Esophagus squamous epithelium (tissue), 4 donors: ENCODE data around the gene TNFRSF25.

ENCODE experiments used
- POLR2A ChIP-seq, 4 donors: fragments of 450-650 bp; IDR thresholded peaks; one replicate each; pipeline ENCODE4 v1.6.1; 2017; ENCODE audit warnings: antibody characterized with exemption in 4 of 4, mild to moderate bottlenecking in 4 of 4, moderate library complexity in 3 of 4
- TF ChIP-seq, protein P1 (sequence below), 6 experiments: fragments of 450-650 bp in 4 of 6; fragments of 200-600 bp in 2 of 6; sonication (generic) in 2 of 6; IDR thresholded peaks; one replicate each; pipeline ENCODE4 v1.5.1; 2016 to 2019; ENCODE audit warnings: antibody characterized with exemption in 6 of 6, mild to moderate bottlenecking in 4 of 6, moderate library complexity in 4 of 6

DNA sequence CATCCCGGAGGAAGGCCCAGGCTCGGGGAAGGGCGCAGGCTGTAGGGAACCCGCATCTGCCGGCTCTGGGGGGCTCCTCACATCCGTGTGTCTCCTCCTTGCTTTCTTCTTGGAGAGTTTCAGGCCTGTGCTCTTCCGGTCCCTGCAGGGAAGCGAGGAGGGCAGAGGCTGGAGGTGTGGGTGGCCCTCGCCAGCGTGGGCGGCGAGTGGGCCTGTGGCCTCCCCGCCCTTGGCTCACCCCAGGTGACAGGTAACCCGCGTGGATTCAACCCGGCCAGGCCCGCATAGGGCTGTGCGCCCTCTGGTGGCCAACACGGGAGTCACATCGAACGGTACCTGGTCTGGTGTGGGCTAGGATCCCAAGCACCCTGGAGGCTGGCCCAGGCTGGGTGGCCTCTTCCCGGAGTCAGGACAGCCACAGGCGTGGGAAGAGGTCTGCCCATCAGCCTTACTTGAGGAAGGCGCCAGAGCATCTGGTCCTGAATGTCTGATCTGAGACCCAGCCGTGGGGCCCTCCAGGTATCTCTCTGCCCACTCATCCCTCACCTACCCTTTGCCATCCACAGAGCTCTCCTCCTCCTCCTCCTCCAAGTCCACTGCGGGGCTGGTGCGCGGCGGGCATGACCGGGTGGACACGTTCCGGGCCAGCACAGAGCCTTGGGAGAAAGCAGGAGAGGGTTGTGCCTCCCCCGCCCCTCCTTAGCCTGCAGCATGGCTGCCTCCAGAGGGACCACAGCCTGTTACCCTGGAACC is 9.6 kb upstream of the TNFRSF25 start:
- no peak for TF ChIP-seq POLR2A (IDR thresholded peaks at IDR 0.05)
- TF ChIP-seq, protein P1, sequence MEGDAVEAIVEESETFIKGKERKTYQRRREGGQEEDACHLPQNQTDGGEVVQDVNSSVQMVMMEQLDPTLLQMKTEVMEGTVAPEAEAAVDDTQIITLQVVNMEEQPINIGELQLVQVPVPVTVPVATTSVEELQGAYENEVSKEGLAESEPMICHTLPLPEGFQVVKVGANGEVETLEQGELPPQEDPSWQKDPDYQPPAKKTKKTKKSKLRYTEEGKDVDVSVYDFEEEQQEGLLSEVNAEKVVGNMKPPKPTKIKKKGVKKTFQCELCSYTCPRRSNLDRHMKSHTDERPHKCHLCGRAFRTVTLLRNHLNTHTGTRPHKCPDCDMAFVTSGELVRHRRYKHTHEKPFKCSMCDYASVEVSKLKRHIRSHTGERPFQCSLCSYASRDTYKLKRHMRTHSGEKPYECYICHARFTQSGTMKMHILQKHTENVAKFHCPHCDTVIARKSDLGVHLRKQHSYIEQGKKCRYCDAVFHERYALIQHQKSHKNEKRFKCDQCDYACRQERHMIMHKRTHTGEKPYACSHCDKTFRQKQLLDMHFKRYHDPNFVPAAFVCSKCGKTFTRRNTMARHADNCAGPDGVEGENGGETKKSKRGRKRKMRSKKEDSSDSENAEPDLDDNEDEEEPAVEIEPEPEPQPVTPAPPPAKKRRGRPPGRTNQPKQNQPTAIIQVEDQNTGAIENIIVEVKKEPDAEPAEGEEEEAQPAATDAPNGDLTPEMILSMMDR (IDR thresholded peaks at IDR 0.05), result peak; percentile 76 to 94 (median 85)
